Measurements from ENCODE around the gene STX10.

DNA sequence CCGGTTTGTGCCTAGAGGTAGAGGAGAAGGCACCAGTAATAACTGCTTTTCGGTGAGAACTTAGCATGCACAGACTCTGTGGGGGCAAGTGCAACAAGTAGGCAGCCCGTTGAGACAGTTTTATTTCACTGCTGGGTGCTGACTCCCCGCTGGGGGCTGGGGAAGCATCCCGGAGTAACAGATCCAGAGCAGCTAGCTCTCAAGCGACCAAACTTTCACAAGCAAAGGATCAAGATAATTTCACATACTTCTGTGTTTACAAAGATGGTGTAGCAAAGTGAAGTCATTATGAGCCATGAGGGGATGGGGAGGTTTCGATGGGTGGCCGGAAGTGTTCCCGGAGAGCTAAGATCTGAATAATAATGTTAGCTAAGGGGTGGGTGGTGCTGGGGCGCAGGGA lies 29.4 kb downstream of the STX10 start:
- TF ChIP-seq, protein P1, sequence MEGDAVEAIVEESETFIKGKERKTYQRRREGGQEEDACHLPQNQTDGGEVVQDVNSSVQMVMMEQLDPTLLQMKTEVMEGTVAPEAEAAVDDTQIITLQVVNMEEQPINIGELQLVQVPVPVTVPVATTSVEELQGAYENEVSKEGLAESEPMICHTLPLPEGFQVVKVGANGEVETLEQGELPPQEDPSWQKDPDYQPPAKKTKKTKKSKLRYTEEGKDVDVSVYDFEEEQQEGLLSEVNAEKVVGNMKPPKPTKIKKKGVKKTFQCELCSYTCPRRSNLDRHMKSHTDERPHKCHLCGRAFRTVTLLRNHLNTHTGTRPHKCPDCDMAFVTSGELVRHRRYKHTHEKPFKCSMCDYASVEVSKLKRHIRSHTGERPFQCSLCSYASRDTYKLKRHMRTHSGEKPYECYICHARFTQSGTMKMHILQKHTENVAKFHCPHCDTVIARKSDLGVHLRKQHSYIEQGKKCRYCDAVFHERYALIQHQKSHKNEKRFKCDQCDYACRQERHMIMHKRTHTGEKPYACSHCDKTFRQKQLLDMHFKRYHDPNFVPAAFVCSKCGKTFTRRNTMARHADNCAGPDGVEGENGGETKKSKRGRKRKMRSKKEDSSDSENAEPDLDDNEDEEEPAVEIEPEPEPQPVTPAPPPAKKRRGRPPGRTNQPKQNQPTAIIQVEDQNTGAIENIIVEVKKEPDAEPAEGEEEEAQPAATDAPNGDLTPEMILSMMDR (IDR thresholded peaks at IDR 0.05) = no peak
- TF ChIP-seq POLR2A (IDR thresholded peaks at IDR 0.05) = no peak
- no peak for TF ChIP-seq EP300 (IDR thresholded peaks at IDR 0.05)
